Right renal pelvis (tissue), 4 donors: Measurements from ENCODE around the gene GFI1B. TPM values are rescaled to one million over a fixed set of nuclear protein-coding genes. Genes with fewer than 3 reads are reported as not detected.
"Not testable (repeated sequence)": the region's sequence is repeated elsewhere in the genome, so short reads cannot be mapped to it uniquely, and the experiment has no call there.

Experiments
- DNase-seq, 4 donors: peaks; one replicate each; pipeline ENCODE4 v3.0.0-alpha.2; 2013; ENCODE audit warnings: low read depth in 4 of 4, low spot score in 3 of 4, missing footprints in 1 of 4
- polyA plus RNA-seq, 4 donors: library from polyadenylated mRNA; unstranded; fragments of 120-200 nt; gene quantifications; one replicate each; pipeline ENCODE4 v1.2.1, GENCODE V29; 2013; ENCODE audit not compliant: insufficient read length in 4 of 4

The GFI1B gene
- polyA plus RNA-seq, 4 donors, result 0.57 to 2.1 (median 0.71) TPM

DNA sequence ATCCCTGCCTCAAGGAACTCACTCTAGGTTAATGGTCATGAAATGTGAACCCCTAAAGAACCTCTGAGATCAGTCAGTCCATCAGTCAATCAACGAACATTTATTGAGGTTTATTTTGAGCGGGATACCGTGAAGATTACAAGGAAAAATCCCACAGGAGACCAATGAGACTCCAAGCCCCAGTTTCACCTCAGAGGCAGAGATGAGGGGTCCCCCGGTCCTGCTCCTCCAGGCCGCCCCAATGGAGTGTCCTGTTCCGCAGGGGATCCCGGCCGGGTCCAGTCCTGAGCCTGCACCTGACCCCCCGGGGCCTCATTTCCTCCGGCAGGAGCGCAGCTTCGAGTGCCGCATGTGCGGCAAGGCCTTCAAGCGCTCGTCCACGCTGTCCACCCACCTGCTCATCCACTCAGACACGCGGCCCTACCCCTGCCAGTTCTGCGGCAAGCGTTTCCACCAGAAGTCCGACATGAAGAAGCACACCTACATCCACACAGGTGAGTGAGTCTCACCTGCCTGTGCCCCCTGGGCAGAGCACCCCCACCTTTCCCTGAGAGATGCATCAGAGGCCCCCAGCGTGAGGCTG, 11.0 kb downstream of the GFI1B start:
- no peak for DNase-seq

DNA sequence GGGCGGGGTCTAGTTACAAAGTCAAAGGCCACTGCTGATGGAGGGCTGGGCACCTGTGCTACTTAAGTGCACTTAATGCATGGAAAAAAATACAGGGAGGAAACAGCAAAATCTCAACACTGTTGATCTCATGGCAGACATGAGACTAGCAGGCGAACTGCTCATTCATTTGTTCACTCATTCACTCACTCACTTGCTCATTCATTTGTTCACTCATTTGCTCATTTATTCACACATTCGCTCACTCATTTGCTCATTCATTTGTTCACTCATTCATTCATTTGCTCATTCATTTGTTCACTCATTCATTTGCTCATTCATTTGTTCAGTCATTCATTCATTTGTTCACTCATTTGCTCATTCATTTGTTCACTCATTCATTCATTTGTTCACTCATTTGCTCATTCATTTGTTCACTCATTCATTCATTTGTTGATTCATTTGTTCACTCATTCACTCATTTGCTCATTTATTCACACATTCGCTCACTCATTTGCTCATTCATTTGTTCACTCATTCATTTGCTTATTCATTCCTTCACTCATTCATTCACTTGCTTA, 11.6 kb downstream of the GFI1B start:
- not testable (repeated sequence) for DNase-seq

DNA sequence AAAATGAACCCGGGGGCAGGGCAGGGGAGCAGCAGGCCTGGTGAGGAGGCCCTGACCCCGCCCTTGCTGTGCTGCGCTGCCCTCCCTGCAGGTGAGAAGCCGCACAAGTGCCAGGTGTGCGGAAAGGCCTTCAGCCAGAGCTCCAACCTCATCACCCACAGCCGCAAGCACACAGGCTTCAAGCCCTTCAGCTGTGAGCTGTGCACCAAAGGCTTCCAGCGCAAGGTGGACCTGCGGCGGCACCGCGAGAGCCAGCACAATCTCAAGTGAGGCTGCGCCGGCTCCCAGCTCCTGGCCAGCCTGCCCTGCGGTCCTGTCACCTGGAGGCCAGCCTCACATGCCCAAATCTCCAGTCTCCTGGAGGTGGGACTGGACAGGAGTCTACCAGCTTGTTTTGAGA, 12.3 kb downstream of the GFI1B start:
- no peak for DNase-seq

DNA sequence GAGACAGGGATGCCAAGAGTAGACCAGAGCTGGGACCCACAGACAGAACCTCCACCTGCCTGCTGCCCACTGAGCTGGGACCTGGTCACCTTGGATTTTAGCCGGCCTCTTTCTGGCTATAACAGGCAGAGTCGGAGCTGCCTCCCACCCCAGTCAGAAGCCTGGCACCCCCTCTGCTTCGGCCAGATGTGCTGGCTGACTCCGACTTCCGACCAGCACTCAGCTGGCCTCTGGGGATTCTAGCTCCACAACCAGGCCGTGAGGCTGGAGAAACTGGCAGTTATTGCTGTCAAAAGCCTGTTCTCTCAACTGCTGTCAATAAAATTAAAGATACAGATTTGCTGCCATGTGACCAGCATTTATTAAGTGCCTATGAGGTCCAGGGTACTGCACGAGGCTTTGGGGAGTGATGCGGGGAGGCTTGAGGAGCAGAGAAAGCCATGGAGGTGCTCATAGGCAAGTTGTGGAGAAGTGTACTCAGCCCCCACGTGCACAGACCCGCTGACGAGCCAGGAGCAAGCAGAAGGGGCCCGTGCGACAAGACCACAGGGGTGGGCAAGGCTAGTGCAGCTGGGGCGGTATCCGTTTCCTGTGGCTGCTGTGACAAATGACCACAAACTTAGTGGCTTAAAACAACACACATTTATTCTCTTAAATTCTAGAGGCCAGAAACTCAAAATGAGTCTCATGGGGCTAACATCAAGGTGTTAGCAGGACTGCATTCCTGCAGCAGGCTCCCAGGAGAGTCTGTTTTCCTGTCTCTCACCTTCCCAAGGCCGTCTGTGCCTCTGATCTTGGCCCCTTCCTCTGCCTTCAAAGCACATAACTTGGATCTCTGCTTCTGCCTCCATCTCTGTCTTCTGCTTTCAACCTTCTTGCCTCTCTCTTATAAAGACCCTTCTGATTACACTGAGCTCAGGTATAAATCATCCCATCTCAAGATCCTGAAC, 13.1 kb downstream of the GFI1B start:
- no peak for DNase-seq

DNA sequence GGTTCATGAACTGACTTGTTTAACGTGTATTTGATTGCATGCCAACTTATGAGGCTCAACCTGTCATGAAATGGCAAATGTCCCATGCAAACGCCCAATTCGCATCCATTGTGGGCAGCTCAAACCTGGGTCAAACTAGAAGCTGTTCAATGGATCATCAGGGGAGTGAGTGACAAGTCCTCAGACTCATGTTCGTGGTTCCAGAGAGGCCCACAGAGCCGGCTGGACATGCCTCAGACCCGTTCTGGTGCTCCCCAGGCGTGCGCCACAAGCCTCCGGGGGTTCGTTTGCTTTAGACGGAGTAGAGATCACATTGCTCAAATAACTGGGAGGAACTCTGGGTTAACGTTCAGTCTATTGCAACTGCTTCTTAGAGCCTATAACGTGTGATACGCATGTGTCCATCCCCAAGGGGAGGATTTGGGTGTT, 15.0 kb downstream of the GFI1B start:
- DNase-seq, result no peak

DNA sequence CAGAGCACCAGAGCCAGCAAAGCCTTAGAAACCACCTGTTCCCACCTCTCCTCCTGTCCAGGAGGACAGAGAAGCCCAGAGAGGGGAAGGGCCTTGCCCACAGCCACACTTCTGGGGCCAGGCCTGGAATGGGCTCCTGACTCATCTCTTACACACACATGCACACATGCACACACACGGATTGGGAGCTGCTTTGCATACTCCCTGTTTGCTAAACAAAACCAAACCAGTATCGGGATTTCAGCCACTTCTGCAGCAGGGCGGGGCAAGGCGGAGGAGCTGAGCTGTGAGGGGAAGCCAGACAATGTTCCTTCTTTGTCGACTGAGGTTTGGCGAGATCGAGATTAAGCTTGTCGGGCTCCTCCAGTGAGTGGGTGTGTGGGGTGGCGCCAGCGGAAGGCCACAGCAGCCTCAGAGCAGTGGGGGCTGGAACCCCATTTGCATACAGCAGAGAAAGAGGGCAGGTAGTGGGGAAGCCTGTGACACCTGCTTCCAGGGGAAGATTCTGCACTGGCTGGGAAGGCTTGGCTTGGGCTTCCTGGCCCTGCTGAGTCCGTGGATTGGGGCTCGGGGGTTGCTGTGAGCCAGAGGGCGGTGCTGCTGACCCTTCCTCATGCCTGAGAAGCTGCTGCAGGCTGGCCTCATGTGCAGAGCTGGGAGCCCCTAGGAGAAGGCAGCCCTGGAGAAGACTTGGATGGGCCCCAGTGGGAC, 16.1 kb downstream of the GFI1B start:
- no peak for DNase-seq

DNA sequence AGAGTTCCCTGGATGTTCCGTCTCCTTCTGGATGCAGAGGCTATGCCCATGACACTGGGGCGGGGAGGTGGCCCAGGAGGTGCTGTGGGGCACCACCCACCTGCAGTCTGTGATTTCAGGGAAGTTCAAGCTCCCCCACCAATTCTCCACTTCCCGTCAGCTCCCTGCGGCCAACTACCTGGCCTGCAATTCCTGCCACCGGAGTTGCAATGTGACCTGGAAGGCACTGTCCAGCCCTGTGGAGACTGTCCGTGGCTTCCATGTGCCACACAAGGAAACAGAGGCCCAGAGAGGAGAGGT, 16.6 kb downstream of the GFI1B start:
- no peak for DNase-seq

DNA sequence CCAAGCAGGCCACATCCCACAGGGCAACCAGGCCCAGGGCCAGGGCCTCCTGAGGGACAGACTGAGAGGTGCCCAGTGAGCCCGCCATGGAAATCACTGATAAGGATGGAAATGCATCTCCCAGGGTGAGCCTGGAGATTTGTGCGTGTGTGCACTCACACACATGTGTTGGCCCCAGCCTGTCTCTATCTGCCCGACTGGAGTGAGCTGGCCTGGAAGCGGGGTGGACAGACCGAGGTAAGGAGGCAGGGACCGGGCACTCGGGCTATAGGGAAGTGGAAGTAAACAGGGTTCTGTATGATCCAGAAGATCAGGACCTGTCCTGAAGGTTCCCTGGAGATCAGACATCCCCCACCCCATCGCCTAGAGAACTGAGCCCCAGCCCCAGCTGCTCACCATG, 17.4 kb downstream of the GFI1B start:
- no peak for DNase-seq

DNA sequence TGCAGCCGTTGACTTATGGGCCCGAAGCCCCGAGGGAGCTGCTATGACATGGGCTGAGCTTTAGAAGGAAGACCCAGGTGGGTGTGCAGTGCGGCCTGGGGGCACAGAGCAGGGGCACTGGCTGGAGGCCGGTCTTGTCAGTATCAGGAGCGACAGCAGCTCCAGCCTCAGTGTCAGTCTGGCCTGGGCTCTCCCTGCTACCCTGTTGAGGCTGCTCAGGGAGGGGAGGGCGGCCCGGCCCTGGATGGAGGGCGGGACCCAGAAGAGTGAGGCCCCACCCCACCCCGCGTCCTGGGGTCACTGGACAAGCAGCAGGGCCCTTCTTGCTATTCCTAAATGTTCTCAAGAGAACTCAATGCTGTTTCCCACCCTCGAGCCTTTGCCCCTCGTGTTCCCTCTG, 18.0 kb downstream of the GFI1B start:
- no peak for DNase-seq

DNA sequence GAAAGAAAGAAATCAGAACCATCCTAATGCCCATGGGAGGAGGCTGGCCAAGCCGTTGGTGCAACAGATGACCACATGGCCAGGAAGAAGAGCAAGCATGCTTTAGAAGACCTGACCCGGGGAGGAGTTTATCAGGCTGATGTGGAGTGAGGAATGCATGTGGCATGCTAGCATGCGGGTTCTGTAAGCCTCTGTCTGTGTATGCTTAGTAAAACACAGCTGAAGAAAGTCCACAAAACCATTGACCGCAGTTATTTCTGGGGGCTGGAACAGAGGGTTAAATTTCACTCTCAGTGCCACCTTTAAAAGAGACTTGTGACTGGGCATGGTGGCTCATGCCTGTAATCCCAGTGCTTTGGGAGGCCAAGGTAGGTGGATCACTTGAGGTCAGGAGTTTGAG, 19.1 kb downstream of the GFI1B start:
- DNase-seq, result no peak

DNA sequence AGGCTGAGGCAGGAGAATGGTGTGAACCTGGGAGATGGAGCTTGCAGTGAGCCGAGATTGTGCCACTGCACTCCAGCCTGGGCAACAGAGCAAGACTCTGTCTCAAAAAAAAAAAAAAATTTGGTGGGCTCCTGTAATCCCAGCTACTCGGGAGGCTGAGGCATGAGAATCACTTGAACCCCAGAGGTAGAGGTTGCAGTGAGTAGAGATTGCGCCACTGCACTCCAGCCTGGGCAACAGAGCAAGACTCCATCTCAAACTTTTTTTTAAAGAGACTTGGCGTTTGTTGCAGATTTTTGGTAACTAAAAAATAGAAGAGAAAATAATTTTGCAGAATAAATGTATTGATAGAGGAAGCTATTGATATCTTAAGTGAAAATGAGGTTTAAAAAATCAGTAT, 19.7 kb downstream of the GFI1B start:
- DNase-seq, result not testable (repeated sequence)

DNA sequence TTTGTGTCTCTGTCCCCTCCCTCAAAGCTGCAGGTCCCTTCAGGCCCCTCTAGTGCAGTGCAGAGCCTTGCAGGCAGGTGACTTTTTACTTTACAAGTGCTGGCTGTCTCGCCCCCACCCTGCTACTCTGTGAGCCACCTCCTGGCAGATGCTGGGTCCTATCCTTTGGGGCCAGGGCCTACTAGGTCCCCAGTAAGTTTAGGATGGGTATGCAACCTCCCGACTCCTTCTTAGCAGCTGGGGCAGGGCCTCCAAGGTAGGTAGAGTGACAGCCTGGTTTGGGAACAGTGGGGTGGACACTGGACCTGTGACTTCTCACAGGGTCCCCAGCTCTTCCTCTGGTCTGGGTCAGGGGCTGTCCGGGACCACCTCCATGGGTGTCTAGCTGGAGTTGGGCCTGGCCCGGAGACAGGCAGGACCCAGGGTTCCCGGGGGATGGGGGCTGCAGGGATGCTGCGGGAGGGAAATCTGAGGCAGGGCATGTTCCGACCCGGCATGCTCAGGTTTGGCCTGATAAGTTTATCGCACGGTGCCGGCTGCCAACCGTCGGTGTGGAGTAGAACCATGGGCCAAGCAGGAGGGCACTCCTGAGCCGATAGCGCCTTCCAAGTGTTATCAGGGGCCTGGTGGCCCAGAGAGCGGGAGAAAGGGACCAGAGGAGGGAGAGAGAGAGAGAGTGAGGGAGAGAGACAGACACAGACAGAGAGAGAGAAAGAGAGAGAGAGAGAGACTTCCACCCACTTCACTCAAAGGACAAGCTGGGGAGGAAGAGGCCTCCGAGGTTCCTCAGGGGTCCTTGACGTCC, 20.5 kb downstream of the GFI1B start:
- DNase-seq, result no peak

DNA sequence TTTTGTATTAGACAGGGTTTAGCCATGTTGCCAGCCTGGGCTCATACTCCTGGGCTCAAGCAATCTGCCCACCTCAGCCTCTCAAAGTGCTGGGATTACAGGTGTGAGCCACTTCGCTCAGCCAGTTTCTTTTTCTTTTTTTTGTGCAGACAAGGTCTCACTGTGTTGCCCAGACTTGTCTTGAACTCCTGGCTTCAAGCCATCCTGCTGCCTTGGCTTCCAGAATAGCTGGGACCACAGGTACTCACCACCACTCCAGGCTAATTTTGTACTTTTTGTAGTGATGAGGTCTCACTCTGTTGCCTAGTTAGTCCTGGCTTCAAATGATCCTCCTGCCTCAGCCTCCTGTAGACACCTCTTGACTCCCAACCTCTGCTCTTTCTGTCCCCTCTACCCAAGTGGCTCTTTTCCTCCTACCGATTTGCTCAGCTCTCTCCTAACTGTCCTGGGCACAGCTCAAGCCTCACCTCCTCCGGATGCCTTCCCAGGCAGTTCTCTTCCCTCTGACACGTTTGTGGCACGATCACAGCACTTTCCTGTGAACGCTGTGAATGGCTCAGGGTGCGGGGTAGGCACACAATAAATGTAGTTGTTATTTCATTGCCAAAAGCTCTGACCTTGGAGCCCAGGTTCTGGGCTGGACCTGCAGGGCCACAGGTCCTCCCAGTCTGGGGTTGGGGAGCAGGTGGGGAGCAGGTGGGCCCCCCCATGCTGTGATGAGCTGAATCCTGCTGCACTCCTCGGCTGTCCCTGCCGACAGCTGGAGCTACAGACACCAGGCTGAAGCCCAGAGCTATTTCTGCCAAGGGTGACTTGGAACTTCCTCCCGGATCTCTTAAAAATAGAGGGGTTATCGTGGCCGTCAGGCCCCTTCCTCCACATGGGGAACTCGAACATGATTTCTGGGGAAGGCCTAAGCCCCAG, 23.9 kb downstream of the GFI1B start:
- no peak for DNase-seq

DNA sequence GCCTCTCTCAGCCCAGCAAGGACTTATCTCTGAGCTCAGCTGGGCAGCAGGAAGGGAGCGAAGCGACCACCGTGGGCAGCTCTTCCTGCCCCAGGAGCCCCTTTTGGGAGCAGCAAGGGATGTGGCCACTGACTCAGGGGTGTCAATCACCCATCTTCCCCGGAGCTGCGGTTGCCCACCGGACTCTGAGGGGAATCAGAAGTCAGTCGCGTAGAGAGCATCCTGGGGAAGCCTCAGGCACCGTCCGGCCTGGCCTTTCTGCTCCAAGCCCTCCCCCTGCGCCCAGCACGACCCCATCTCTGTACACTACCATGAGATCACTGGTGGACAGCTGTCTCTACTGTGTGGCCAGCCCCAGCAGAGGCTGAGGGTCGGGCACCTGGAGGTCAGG, 24.6 kb downstream of the GFI1B start:
- DNase-seq, result no peak

DNA sequence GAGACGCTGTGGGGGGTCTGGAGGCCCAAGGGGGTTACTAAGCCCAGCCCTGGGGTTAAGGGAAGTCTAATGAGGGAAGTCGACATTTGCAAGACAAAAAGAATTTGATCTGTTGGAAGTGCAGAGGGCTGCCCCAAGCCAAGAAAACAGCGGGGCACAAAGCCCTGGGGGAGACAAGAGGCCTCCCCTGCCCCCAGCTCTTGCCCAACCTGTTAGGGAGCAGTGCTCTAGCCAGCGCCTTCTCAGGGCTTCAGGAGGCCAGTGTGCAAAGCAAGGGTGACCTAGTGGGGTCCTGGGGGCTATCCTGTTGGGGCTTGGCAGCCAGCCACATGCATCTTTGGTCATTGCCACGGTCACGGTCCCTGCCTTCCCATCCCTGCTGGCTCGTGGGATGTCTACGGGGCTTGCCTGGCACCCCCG, 25.2 kb downstream of the GFI1B start:
- DNase-seq, result no peak

DNA sequence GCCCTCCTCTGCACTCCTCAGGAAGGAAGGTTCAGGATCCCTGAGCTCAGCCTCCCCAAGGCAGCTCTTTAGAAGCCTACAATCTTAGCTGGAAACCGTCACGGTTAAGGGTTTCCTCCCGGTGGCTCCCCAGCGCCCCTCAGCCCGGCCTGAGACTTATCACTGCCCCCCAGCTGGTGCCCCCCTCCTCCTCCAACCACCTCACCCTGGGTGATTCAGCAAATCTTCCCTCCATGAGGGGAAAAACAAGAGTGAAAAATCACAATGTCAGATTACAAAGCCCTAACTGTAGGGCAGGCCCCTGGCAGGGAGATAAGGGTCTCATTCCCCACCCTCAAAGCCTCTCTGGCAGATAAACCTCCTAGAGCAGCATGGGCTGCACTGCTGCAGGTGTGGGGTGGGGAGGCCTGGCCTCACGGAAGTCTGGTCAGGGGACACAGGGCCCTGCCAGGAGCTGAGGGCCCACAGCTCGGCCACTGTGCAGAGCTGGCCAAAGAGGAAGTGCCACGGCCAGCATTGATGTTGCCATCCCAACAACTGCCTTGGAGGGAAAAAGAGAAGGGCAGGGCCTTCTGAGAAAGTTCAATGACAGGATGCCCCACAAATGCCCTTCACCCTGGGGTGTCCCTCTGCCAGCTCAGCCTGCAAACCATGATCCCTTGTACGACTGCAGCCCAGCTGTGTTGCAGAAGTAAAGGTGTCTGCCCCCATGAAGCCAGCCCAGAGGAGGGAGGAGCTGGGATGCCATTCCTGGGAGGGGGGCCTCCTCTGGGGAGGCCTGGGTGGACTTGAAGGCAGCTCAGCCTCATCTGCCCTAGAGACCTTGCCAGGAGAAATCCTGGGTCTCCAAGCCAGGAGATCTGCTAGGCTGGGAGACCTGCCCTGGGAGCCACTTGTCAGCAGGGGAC, 25.9 kb downstream of the GFI1B start:
- DNase-seq, result no peak

DNA sequence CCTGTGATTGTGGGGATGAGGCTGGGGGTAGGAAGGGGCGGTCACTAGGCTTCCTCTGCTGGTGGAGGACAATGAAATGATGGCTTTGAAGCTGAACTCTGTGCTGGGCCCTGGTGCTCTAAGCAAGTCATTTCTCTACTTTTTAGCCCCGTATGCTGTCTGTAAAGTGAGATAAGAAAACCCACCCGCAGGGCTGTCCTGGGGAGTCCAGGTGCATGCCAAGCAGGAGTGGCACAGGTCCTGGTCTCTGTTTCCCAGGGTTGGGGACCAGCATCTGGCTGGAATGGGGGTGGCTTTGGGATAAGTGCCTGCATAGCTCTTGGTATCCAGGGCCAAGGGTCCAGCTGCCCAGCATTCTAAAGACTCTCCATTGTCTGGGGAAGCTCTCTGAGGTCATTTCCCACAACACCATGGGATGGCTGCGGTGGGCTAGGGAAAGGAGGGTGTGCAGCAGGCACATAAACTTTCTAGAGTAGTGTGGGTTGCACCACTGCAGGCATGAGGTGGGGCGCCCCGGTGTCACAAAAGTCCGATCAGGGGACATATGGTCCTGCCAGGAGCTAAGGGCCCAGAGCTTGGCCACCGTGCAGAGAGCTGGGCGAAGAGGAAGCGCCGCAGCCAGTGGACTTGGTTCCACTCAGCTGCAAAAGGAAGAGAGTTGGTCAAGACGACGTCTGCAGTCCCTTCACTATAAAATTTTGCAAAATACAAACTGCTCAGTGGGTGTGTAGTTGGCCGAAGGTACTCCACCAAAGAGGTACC, 26.7 kb downstream of the GFI1B start:
- no peak for DNase-seq

DNA sequence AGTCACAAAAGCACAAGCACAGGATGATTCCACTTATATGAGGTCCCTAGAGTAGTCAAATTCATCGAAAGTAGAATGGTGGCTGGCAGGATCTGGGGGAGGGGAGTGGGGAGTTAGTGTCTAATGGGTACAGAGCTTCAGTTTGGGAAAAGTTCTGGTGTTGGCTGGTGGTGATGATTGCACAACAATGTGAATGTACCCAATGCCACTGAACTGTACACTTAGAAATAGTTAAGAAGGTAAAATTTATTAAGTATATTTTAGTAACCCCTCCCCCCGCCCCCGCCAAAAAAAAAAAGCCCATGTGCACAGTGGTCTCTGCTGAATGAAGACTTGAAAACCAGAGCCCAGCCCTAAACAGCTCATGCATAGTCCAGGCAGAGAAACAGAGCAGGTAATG, 27.5 kb downstream of the GFI1B start:
- DNase-seq, result no peak
